ENCODE results near the gene ZNF529.

The ZNF529 gene

GRCh38 chr19:36524617-36525016 lies 48.5 kb downstream of the ZNF529 start:
- no peak overlapping the region for H3K9ac ChIP-seq
- H3K4me3 ChIP-seq = peak overlapping the region; percentile 74; the same call in 1 of the 2 replicates
- no peak for TF ChIP-seq Cebpa-rat (IDR thresholded peaks at IDR 0.05)
- H3K9me3 ChIP-seq = peaks cover 73% of the 10 kb centered on the region
- no peaks in the 10 kb centered on the region for H4K20me1 ChIP-seq
- H3K36me3 ChIP-seq = peaks cover 74% of the 10 kb centered on the region
- peaks cover 20% of the 10 kb centered on the region for H3K4me1 ChIP-seq
- H3K27ac ChIP-seq = no peak overlapping the region
- H3K4me2 ChIP-seq = no peak overlapping the region
- no peaks in the 10 kb centered on the region for H3K27me3 ChIP-seq

GRCh38 chr19:36514012-36514612 lies 59.0 kb downstream of the ZNF529 start:
- peaks cover 100% of the 10 kb centered on the region for H3K9me3 ChIP-seq
- no peak overlapping the region for H3K27ac ChIP-seq
- no peaks in the 10 kb centered on the region for H3K4me1 ChIP-seq
- TF ChIP-seq Cebpa-rat (IDR thresholded peaks at IDR 0.05) = no peak
- no peaks in the 10 kb centered on the region for H4K20me1 ChIP-seq
- no peak overlapping the region for H3K9ac ChIP-seq
- H3K4me3 ChIP-seq = peak overlapping the region; percentile 46
- H3K27me3 ChIP-seq = 0 out of 2 replicates have a peak, but pooled peaks cover 6% of the 10 kb centered on the region
- peaks cover 99% of the 10 kb centered on the region for H3K36me3 ChIP-seq
- no peak overlapping the region for H3K4me2 ChIP-seq

- H3K27me3 ChIP-seq = no peaks in the 10 kb centered on the region
- H3K36me3 ChIP-seq = peaks cover 51% of the 10 kb centered on the region
- no peaks in the 10 kb centered on the region for H4K20me1 ChIP-seq
- no peak for TF ChIP-seq Cebpa-rat (IDR thresholded peaks at IDR 0.05)
- no peak overlapping the region for H3K27ac ChIP-seq
- H3K4me1 ChIP-seq = no peaks in the 10 kb centered on the region
- peaks cover 100% of the 10 kb centered on the region for H3K9me3 ChIP-seq
- H3K4me2 ChIP-seq = no peak overlapping the region
- H3K4me3 ChIP-seq = no peak overlapping the region
- H3K9ac ChIP-seq = no peak overlapping the region
Measured at GRCh38 chr19:36508325-36508724, 64.8 kb downstream of the ZNF529 start.

GRCh38 chr19:36501973-36502372 lies 71.1 kb downstream of the ZNF529 start:
- H3K36me3 ChIP-seq = peaks cover 10% of the 10 kb centered on the region
- H3K4me1 ChIP-seq = no peaks in the 10 kb centered on the region
- H3K9me3 ChIP-seq = peaks cover 99% of the 10 kb centered on the region
- no peak overlapping the region for H3K4me2 ChIP-seq
- no peak overlapping the region for H3K4me3 ChIP-seq
- no peak overlapping the region for H3K27ac ChIP-seq
- no peaks in the 10 kb centered on the region for H4K20me1 ChIP-seq
- TF ChIP-seq Cebpa-rat (IDR thresholded peaks at IDR 0.05) = no peak
- H3K27me3 ChIP-seq = no peaks in the 10 kb centered on the region
- no peak overlapping the region for H3K9ac ChIP-seq

- peaks cover 28% of the 10 kb centered on the region for H3K4me1 ChIP-seq
- peaks cover 69% of the 10 kb centered on the region for H3K9me3 ChIP-seq
- no peak for TF ChIP-seq Cebpa-rat (IDR thresholded peaks at IDR 0.05)
Measured at GRCh38 chr19:36497001-36497400, 76.1 kb downstream of the ZNF529 start.

More at GRCh38 chr19:36497001-36497400, 76.1 kb downstream of the ZNF529 start:
- H3K27me3 ChIP-seq = no peaks in the 10 kb centered on the region
- no peak overlapping the region for H3K4me3 ChIP-seq
- no peak overlapping the region for H3K9ac ChIP-seq
- no peaks in the 10 kb centered on the region for H4K20me1 ChIP-seq
- H3K4me2 ChIP-seq = no peak overlapping the region
- no peak overlapping the region for H3K27ac ChIP-seq
- peaks cover 6% of the 10 kb centered on the region; the same call in 1 of the 2 replicates for H3K36me3 ChIP-seq
